GM23338 (cell line): Measurements from ENCODE around the gene MOK.

Experiments used
- CREB1 ChIP-seq: fragments of 250-450 bp; sonication (Bioruptor Pico); IDR thresholded peaks from 2 replicates; pipeline ENCODE4 v1.5.0; 2020; ENCODE audit warnings: low read depth, mild to moderate bottlenecking, moderate library complexity
- EZH2 ChIP-seq: fragments of 200-600 bp; sonication (generic); IDR thresholded peaks from one replicate; pipeline ENCODE4 v1.8.0; 2017; ENCODE audit warnings: antibody characterized with exemption, mild to moderate bottlenecking, low read depth; ENCODE audit not compliant: unreplicated experiment
- POLR2AphosphoS5 ChIP-seq: IDR thresholded peaks from 2 replicates; pipeline ENCODE4 v1.6.1; 2016; ENCODE audit warnings: antibody characterized with exemption, low read depth
- TF ChIP-seq, protein P1 (sequence below), 2 experiments: fragments of 200-600 bp in 1 of 2; sonication (generic) in 1 of 2; conservative IDR thresholded peaks; 2 replicates each; pipeline versions ENCODE4 v1.5.1 to v1.6.1; 2016 to 2017; ENCODE audit warnings: antibody characterized with exemption in 2 of 2, low read depth in 2 of 2, mild to moderate bottlenecking in 2 of 2, moderate library complexity in 1 of 2
- TF ChIP-seq, protein P2 (sequence below): fragments of 250-450 bp; sonication (Bioruptor Pico); IDR thresholded peaks from 2 replicates; pipeline ENCODE4 v1.5.0; 2020; ENCODE audit warnings: mild to moderate bottlenecking, moderate library complexity

DNA sequence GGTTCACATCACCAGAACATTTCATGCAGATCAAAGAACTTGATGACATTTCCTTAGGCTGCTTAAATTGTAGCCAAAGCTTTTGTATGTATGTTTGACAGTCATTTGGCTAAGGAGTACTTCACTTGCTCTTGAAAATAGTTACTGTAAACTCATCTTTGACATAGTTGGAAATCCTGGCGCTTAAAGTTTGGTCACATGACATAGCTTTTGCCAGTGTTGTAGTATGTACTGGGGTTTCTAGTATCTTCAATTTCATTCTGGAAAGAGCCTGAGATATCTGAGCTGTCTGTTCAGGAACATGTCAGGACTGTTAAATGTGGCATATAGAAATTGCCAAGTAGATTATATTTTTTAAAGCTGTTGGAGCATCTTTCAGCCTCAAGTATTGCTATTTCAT lies 109.5 kb downstream of the MOK start:
- TF ChIP-seq, protein P1, sequence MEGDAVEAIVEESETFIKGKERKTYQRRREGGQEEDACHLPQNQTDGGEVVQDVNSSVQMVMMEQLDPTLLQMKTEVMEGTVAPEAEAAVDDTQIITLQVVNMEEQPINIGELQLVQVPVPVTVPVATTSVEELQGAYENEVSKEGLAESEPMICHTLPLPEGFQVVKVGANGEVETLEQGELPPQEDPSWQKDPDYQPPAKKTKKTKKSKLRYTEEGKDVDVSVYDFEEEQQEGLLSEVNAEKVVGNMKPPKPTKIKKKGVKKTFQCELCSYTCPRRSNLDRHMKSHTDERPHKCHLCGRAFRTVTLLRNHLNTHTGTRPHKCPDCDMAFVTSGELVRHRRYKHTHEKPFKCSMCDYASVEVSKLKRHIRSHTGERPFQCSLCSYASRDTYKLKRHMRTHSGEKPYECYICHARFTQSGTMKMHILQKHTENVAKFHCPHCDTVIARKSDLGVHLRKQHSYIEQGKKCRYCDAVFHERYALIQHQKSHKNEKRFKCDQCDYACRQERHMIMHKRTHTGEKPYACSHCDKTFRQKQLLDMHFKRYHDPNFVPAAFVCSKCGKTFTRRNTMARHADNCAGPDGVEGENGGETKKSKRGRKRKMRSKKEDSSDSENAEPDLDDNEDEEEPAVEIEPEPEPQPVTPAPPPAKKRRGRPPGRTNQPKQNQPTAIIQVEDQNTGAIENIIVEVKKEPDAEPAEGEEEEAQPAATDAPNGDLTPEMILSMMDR (conservative IDR thresholded peaks at IDR 0.05; ENCODE audit: low read depth in 2 of 2), result no peak
- TF ChIP-seq, protein P2, sequence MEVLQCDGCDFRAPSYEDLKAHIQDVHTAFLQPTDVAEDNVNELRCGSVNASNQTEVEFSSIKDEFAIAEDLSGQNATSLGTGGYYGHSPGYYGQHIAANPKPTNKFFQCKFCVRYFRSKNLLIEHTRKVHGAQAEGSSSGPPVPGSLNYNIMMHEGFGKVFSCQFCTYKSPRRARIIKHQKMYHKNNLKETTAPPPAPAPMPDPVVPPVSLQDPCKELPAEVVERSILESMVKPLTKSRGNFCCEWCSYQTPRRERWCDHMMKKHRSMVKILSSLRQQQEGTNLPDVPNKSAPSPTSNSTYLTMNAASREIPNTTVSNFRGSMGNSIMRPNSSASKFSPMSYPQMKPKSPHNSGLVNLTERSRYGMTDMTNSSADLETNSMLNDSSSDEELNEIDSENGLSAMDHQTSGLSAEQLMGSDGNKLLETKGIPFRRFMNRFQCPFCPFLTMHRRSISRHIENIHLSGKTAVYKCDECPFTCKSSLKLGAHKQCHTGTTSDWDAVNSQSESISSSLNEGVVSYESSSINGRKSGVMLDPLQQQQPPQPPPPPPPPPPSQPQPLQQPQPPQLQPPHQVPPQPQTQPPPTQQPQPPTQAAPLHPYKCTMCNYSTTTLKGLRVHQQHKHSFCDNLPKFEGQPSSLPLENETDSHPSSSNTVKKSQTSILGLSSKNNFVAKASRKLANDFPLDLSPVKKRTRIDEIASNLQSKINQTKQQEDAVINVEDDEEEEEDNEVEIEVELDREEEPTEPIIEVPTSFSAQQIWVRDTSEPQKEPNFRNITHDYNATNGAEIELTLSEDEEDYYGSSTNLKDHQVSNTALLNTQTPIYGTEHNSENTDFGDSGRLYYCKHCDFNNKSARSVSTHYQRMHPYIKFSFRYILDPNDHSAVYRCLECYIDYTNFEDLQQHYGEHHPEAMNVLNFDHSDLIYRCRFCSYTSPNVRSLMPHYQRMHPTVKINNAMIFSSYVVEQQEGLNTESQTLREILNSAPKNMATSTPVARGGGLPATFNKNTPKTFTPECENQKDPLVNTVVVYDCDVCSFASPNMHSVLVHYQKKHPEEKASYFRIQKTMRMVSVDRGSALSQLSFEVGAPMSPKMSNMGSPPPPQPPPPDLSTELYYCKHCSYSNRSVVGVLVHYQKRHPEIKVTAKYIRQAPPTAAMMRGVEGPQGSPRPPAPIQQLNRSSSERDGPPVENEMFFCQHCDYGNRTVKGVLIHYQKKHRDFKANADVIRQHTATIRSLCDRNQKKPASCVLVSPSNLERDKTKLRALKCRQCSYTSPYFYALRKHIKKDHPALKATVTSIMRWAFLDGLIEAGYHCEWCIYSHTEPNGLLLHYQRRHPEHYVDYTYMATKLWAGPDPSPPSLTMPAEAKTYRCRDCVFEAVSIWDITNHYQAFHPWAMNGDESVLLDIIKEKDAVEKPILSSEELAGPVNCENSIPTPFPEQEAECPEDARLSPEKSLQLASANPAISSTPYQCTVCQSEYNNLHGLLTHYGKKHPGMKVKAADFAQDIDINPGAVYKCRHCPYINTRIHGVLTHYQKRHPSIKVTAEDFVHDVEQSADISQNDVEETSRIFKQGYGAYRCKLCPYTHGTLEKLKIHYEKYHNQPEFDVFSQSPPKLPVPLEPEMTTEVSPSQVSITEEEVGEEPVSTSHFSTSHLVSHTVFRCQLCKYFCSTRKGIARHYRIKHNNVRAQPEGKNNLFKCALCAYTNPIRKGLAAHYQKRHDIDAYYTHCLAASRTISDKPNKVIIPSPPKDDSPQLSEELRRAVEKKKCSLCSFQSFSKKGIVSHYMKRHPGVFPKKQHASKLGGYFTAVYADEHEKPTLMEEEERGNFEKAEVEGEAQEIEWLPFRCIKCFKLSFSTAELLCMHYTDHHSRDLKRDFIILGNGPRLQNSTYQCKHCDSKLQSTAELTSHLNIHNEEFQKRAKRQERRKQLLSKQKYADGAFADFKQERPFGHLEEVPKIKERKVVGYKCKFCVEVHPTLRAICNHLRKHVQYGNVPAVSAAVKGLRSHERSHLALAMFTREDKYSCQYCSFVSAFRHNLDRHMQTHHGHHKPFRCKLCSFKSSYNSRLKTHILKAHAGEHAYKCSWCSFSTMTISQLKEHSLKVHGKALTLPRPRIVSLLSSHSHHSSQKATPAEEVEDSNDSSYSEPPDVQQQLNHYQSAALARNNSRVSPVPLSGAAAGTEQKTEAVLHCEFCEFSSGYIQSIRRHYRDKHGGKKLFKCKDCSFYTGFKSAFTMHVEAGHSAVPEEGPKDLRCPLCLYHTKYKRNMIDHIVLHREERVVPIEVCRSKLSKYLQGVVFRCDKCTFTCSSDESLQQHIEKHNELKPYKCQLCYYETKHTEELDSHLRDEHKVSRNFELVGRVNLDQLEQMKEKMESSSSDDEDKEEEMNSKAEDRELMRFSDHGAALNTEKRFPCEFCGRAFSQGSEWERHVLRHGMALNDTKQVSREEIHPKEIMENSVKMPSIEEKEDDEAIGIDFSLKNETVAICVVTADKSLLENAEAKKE (CRISPR knock-in tag), result no peak
- TF ChIP-seq EZH2 (no peak), POLR2AphosphoS5 (no peak), CREB1 (no peak)
